CD14-positive monocyte (primary cell): ENCODE measurements around the gene ITGA11. TPM values are rescaled to one million over a fixed set of nuclear protein-coding genes. Genes with fewer than 3 reads are reported as not detected.
A peak's percentile ranks its signal among the peaks of the same experiment; 100 is the strongest.

ENCODE experiments used
- DNase-seq, 3 donors: peaks; one replicate each; pipeline ENCODE4 v3.0.0-alpha.2; 2011 to 2022
- H2AFZ ChIP-seq: 2 replicates; pipeline ENCODE4 v1.6.0; 2012; ENCODE audit warnings: mild to moderate bottlenecking, low read depth, low read length, inconsistent platforms; ENCODE audit not compliant: insufficient read depth, poor library complexity, severe bottlenecking
- H3K27ac ChIP-seq, 2 donors: 1 replicate in 1 of 2; 2 replicates in 1 of 2; pipeline ENCODE4 v1.5.1; 2012 to 2013; ENCODE audit warnings: low read length in 2 of 2, control low read depth in 1 of 2, inconsistent platforms in 1 of 2, low read depth in 1 of 2, mild to moderate bottlenecking in 1 of 2
- H3K27me3 ChIP-seq, 2 donors: one replicate each; pipeline versions ENCODE4 v1.6.0 to v1.6.1; 2011 to 2013; ENCODE audit warnings: low read length in 2 of 2; ENCODE audit not compliant: control insufficient read depth in 2 of 2, insufficient read depth in 2 of 2
- H3K36me3 ChIP-seq, 2 donors: replicated peaks in 1 of 2; 1 replicate in 1 of 2; 2 replicates in 1 of 2; pipeline versions ENCODE4 v1.5.1 to v1.6.1; 2012 to 2013; ENCODE audit warnings: low read length in 2 of 2, control low read depth in 1 of 2, inconsistent platforms in 1 of 2, mild to moderate bottlenecking in 1 of 2; ENCODE audit not compliant: insufficient read depth in 2 of 2, control insufficient read depth in 1 of 2
- H3K4me1 ChIP-seq, 2 donors: 1 replicate in 1 of 2; 2 replicates in 1 of 2; pipeline versions ENCODE4 v1.5.1 to v1.6.1; 2012 to 2013; ENCODE audit warnings: low read length in 2 of 2, control low read depth in 1 of 2, inconsistent platforms in 1 of 2, mild to moderate bottlenecking in 1 of 2, moderate library complexity in 1 of 2; ENCODE audit not compliant: insufficient read depth in 2 of 2, control insufficient read depth in 1 of 2
- H3K4me2 ChIP-seq: replicated peaks from 2 replicates; pipeline ENCODE3; 2012; ENCODE audit warnings: low read length, moderate library complexity, mild to moderate bottlenecking; ENCODE audit not compliant: poor library complexity, severe bottlenecking; ENCODE audit errors: extremely low read depth
- H3K4me3 ChIP-seq, 3 experiments: fragments of 200-600 bp in 1 of 3; sonication (generic) in 1 of 3; replicated peaks in 1 of 3; 1 replicate in 2 of 3; 2 replicates in 1 of 3; pipeline ENCODE4 v1.5.1; 2011 to 2013; ENCODE audit warnings: low read length in 3 of 3, mild to moderate bottlenecking in 3 of 3, control low read depth in 2 of 3, low read depth in 2 of 3, inconsistent platforms in 1 of 3, moderate library complexity in 1 of 3
- H3K79me2 ChIP-seq: 2 replicates; pipeline ENCODE4 v1.6.0; 2012; ENCODE audit warnings: mild to moderate bottlenecking, control low read depth, inconsistent platforms, low read length, moderate library complexity; ENCODE audit not compliant: insufficient read depth
- H3K9ac ChIP-seq: 2 replicates; pipeline ENCODE4 v1.6.0; 2017; ENCODE audit warnings: low read length, mild to moderate bottlenecking; ENCODE audit not compliant: insufficient read depth, poor library complexity, severe bottlenecking
- H3K9me3 ChIP-seq, 2 donors: replicated peaks in 1 of 2; 1 replicate in 1 of 2; 2 replicates in 1 of 2; pipeline versions ENCODE4 v1.5.1 to v1.6.1; 2012 to 2013; ENCODE audit warnings: low read length in 2 of 2, control low read depth in 1 of 2; ENCODE audit not compliant: control insufficient read depth in 1 of 2, insufficient read depth in 1 of 2
- H4K20me1 ChIP-seq: 2 replicates; pipeline ENCODE4 v1.6.0; 2012; ENCODE audit warnings: mild to moderate bottlenecking, low read length, control low read depth, moderate library complexity; ENCODE audit not compliant: insufficient read depth
- H3K27ac Mint-ChIP-seq, 7 donors: one replicate each; pipeline ENCODE4 v1.8.0; 2020; ENCODE audit warnings: mild to moderate bottlenecking in 7 of 7, mixed read lengths in 7 of 7, moderate library complexity in 6 of 7, inconsistent platforms in 2 of 7
- H3K27me3 Mint-ChIP-seq, 3 donors: one replicate each; pipeline ENCODE4 v1.8.0; 2021 to 2022; ENCODE audit warnings: low read depth in 3 of 3, mild to moderate bottlenecking in 3 of 3, mixed read lengths in 3 of 3, moderate library complexity in 3 of 3, inconsistent platforms in 1 of 3
- H3K36me3 Mint-ChIP-seq, 2 donors: one replicate each; pipeline ENCODE4 v1.8.0; 2020; ENCODE audit warnings: mixed read lengths in 2 of 2, inconsistent platforms in 1 of 2, mild to moderate bottlenecking in 1 of 2
- H3K4me1 Mint-ChIP-seq: one replicate; pipeline ENCODE4 v1.8.0; 2020; ENCODE audit warnings: mild to moderate bottlenecking, mixed read lengths
- H3K4me3 Mint-ChIP-seq, 2 donors: one replicate each; pipeline ENCODE4 v1.8.0; 2020; ENCODE audit warnings: mild to moderate bottlenecking in 2 of 2, mixed read lengths in 2 of 2, moderate library complexity in 1 of 2
- H3K9me3 Mint-ChIP-seq, 7 donors: one replicate each; pipeline ENCODE4 v1.8.0; 2020 to 2022; ENCODE audit warnings: mixed read lengths in 7 of 7, mild to moderate bottlenecking in 6 of 7, moderate library complexity in 6 of 7, inconsistent platforms in 2 of 7
- CTCF ChIP-seq: fragments of 200-600 bp; IDR thresholded peaks from one replicate; pipeline ENCODE4 v1.8.0; 2022; ENCODE audit warnings: antibody characterized with exemption, mild to moderate bottlenecking
- WGBS: methylation state at CpG from one replicate; pipeline ENCODE4 v1.1.5; 2013; ENCODE audit warnings: missing lambda C conversion rate; ENCODE audit not compliant: insufficient coverage; 5-methylcytosine and 5-hydroxymethylcytosine counted together
- intact Hi-C, 2 donors: fragments of 100-400 bp; cut with micrococcal nuclease; formaldehyde crosslinking; loops; one replicate each; pipeline versions ENCODE4 v1.15.0 to v1.15.1; 2023
- polyA plus RNA-seq, 3 donors: library from polyadenylated mRNA; depleted of rRNA in 1 of 3; unstranded in 2 of 3; stranded (reverse) in 1 of 3; fragments of 300-500 nt in 2 of 3; fragments of >200 nt in 1 of 3; fragmentation: Illumina TruSeq in 2 of 3; gene quantifications; 1 replicate in 2 of 3; 2 replicates in 1 of 3; pipeline ENCODE4 v1.2.3, GENCODE V29; 2012 to 2021

ITGA11 gene
- polyA plus RNA-seq, 3 donors, result under 0.01 to 0.01 TPM; not detected in 1

GRCh38 chr15:68318008-68318835, 113.7 kb downstream of the ITGA11 start:
- H3K9me3 Mint-ChIP-seq, result peaks cover 0 to 1% (median 0%) of the 10 kb centered on the region in 7 donors
- 100% methylated on average over 3 of the region's 6 CpGs for WGBS
- peak overlapping the region in 1 of 7 donors; percentile 42 for H3K27ac Mint-ChIP-seq
- no peaks in the 10 kb centered on the region for H3K36me3 Mint-ChIP-seq
- Histone ChIP-seq H3K9me3 (no peaks in the 10 kb centered on the region), H3K4me3 (no peak overlapping the region), H3K4me1 (no peaks in the 10 kb centered on the region), H3K9ac (no peak overlapping the region), H3K27ac (no peak overlapping the region), H3K79me2 (no peaks in the 10 kb centered on the region), H3K27me3 (no peaks in the 10 kb centered on the region), H2AFZ (no peak overlapping the region), H3K36me3 (no peaks in the 10 kb centered on the region), H3K4me2 (no peak overlapping the region), H4K20me1 (no peaks in the 10 kb centered on the region)
- no peaks in the 10 kb centered on the region for H3K4me1 Mint-ChIP-seq
- no peak overlapping the region for H3K4me3 Mint-ChIP-seq
- intact Hi-C loops, result no loop called here
- H3K27me3 Mint-ChIP-seq, result peaks cover 1 to 3% (median 3%) of the 10 kb centered on the region in 3 donors
- no peak for DNase-seq
- TF ChIP-seq CTCF, result no peak

GRCh38 chr15:68317281-68318007, 114.5 kb downstream of the ITGA11 start:
- Histone ChIP-seq H3K36me3 (no peaks in the 10 kb centered on the region), H3K79me2 (no peaks in the 10 kb centered on the region), H3K4me1 (no peaks in the 10 kb centered on the region), H3K9ac (peak overlapping the region; percentile 4), H4K20me1 (no peaks in the 10 kb centered on the region), H3K9me3 (no peaks in the 10 kb centered on the region), H3K27ac (no peak overlapping the region), H3K27me3 (no peaks in the 10 kb centered on the region), H3K4me2 (no peak overlapping the region), H3K4me3 (no peak overlapping the region), H2AFZ (no peak overlapping the region)
- intact Hi-C loops, result no loop called here
- WGBS, result 89% methylated on average over 14 of the region's 16 CpGs
- DNase-seq, result no peak
- peaks cover 1 to 3% (median 1%) of the 10 kb centered on the region in 3 donors for H3K27me3 Mint-ChIP-seq
- no peaks in the 10 kb centered on the region for H3K4me1 Mint-ChIP-seq
- no peaks in the 10 kb centered on the region for H3K36me3 Mint-ChIP-seq
- H3K9me3 Mint-ChIP-seq, result peaks cover 0 to 1% (median 0%) of the 10 kb centered on the region in 7 donors
- H3K27ac Mint-ChIP-seq, result no peak overlapping the region
- no peak overlapping the region for H3K4me3 Mint-ChIP-seq
- no peak for TF ChIP-seq CTCF
